Testis (tissue), 5 donors: Measurements from ENCODE around the gene IFIT5. TPM values are rescaled to one million over a fixed set of nuclear protein-coding genes. Genes with fewer than 3 reads are reported as not detected.
A peak's percentile ranks its signal among the peaks of the same experiment; 100 is the strongest.

Experiments used
- DNase-seq: peaks from one replicate; pipeline ENCODE4 v3.0.0-alpha.2; 2019
- H3K27ac ChIP-seq, 2 donors: fragments of 200-600 bp; sonication (generic); one replicate each; pipeline ENCODE4 v1.5.1; 2019
- H3K27me3 ChIP-seq: fragments of 200-600 bp; sonication (generic); one replicate; pipeline ENCODE4 v1.5.1; 2019
- H3K36me3 ChIP-seq: fragments of 200-600 bp; sonication (generic); one replicate; pipeline ENCODE4 v1.5.1; 2017; ENCODE audit warnings: low read depth; ENCODE audit errors: missing control alignments
- H3K4me1 ChIP-seq: fragments of 200-600 bp; sonication (generic); one replicate; pipeline ENCODE4 v1.5.1; 2019
- H3K4me3 ChIP-seq, 2 donors: fragments of 200-600 bp; sonication (generic); one replicate each; pipeline ENCODE4 v1.5.1; 2017 to 2019
- H3K9me3 ChIP-seq: fragments of 200-600 bp; sonication (generic); one replicate; pipeline ENCODE4 v1.5.1; 2017
- CTCF ChIP-seq, 3 experiments: fragments of 450-650 bp in 2 of 3; fragments of 200-600 bp in 1 of 3; sonication (generic) in 1 of 3; IDR thresholded peaks; one replicate each; pipeline ENCODE4 v1.5.1; 2016 to 2019; ENCODE audit warnings: antibody characterized with exemption in 3 of 3, mild to moderate bottlenecking in 2 of 3, moderate library complexity in 1 of 3
- POLR2A ChIP-seq: fragments of 450-650 bp; IDR thresholded peaks from one replicate; pipeline ENCODE4 v1.6.1; 2017; ENCODE audit warnings: antibody characterized with exemption, mild to moderate bottlenecking, moderate library complexity
- WGBS, 2 donors: methylation state at CpG; one replicate each; pipeline ENCODE4 v1.1.5; 2018; 5-methylcytosine and 5-hydroxymethylcytosine counted together
- intact Hi-C: fragments of 100-400 bp; cut with DNase I; formaldehyde crosslinking; loops from one replicate; pipeline ENCODE4 v1.15.1; 2023; ENCODE audit warnings: low total_unique reads
- long read RNA-seq, 2 donors: transcript quantifications; one replicate each; lab custom pipeline, GENCODE V29; 2026
- polyA plus RNA-seq: library from polyadenylated mRNA; stranded (reverse); fragments of 350-450 nt; fragmentation: Illumina TruSeq; extraction: RNeasy Lipid Tissue Mini Kit (QIAGEN cat#74804); gene quantifications from one replicate; pipeline ENCODE4 v1.2.3, GENCODE V29; 2014; ENCODE audit warnings: low read depth, low replicate concordance; ENCODE audit not compliant: insufficient read depth
- total RNA-seq, 2 donors: library from RNA; depleted of rRNA; stranded (reverse); fragments of >200 nt; gene quantifications; one replicate each; pipeline ENCODE4 v1.2.3, GENCODE V29; 2016

IFIT5 gene
- total RNA-seq = 1 to 10 TPM; 8.2 to 9.2 TPM
- polyA plus RNA-seq = 6.9 TPM
- long read RNA-seq, donor 1, full-length matches to known transcripts = 13 of 13 reads
- long read RNA-seq, donor 1, partial matches to known transcripts = 0 of 13 reads
- long read RNA-seq, donor 1, other reads (novel, unspliced or antisense) = 0 of 13 reads
- long read RNA-seq, donor 2, full-length matches to known transcripts = 9 of 9 reads
- long read RNA-seq, donor 2, partial matches to known transcripts = 0 of 9 reads
- long read RNA-seq, donor 2, other reads (novel, unspliced or antisense) = 0 of 9 reads

- Histone ChIP-seq H3K27ac (peak within 1 kb of the TSS; percentile 99), H3K36me3 (no peaks in the 10 kb centered on the region), H3K9me3 (no peaks in the 10 kb centered on the region), H3K4me3 (peak within 1 kb of the TSS; percentile 81 to 94), H3K4me1 (peaks cover 6% of the 10 kb centered on the region), H3K27me3 (no peaks in the 10 kb centered on the region)
- intact Hi-C loops = no loop called here
- WGBS, 2 donors = 0% methylated on average over 48 of the region's 48 CpGs
- peak; percentile 88 for DNase-seq
- TF ChIP-seq POLR2A (peak; percentile 26), CTCF (IDR thresholded peaks at IDR 0.05) (no peak)
Measured at GRCh38 chr10:89414146-89414878, at the start of gene IFIT5. TSS of gene IFIT5 (plus strand) at chr10:89414568. CDS start at chr10:89414799, 231 bp downstream.

GRCh38 chr10:89367529-89367928 is 46.8 kb upstream of the IFIT5 start:
- H3K27ac ChIP-seq = peak overlapping the region in 1 of 2 donors; percentile 70
- H3K4me1 ChIP-seq = peaks cover 13% of the 10 kb centered on the region
- no peaks in the 10 kb centered on the region for H3K36me3 ChIP-seq
- WGBS, 2 donors = 57 to 61% methylated on average over 4 of the region's 4 CpGs
- no peaks in the 10 kb centered on the region for H3K27me3 ChIP-seq
- intact Hi-C loops = no loop called here
- no peaks in the 10 kb centered on the region for H3K9me3 ChIP-seq
- TF ChIP-seq POLR2A = no peak
- DNase-seq = no peak
- H3K4me3 ChIP-seq = no peak overlapping the region

- DNase-seq = no peak
- Histone ChIP-seq H3K4me1 (peaks cover 13% of the 10 kb centered on the region), H3K4me3 (no peak overlapping the region), H3K36me3 (no peaks in the 10 kb centered on the region), H3K27ac (peak overlapping the region in 1 of 2 donors; percentile 70), H3K9me3 (no peaks in the 10 kb centered on the region), H3K27me3 (no peaks in the 10 kb centered on the region)
- TF ChIP-seq POLR2A (no peak), CTCF (IDR thresholded peaks at IDR 0.05) (no peak)
- 75 to 79% methylated on average over 1 of the region's 1 CpG for WGBS, 2 donors
- intact Hi-C loops = no loop called here
Measured at GRCh38 chr10:89368129-89368528, 46.2 kb upstream of the IFIT5 start.

GRCh38 chr10:89369156-89370105 is 44.9 kb upstream of the IFIT5 start:
- H3K27me3 ChIP-seq = no peaks in the 10 kb centered on the region
- peaks cover 22% of the 10 kb centered on the region for H3K4me1 ChIP-seq
- H3K27ac ChIP-seq = no peak overlapping the region
- H3K36me3 ChIP-seq = no peaks in the 10 kb centered on the region
- WGBS, 2 donors = 55 to 66% methylated on average over 5 of the region's 5 CpGs
- no peak overlapping the region for H3K4me3 ChIP-seq
- no peaks in the 10 kb centered on the region for H3K9me3 ChIP-seq
- DNase-seq = no peak
- TF ChIP-seq POLR2A (no peak), CTCF (IDR thresholded peaks at IDR 0.05) (peak in 1 of 3 experiments; percentile 16)
- intact Hi-C loops = no loop called here

- peaks cover 30% of the 10 kb centered on the region for H3K4me1 ChIP-seq
- intact Hi-C loops = no loop called here
Measured at GRCh38 chr10:89371079-89371478, 43.3 kb upstream of the IFIT5 start.

More at GRCh38 chr10:89371079-89371478, 43.3 kb upstream of the IFIT5 start:
- Histone ChIP-seq H3K4me3 (no peak overlapping the region), H3K27me3 (no peaks in the 10 kb centered on the region), H3K27ac (no peak overlapping the region), H3K9me3 (no peaks in the 10 kb centered on the region), H3K36me3 (no peaks in the 10 kb centered on the region)
- no peak for TF ChIP-seq POLR2A
- no peak for TF ChIP-seq CTCF (IDR thresholded peaks at IDR 0.05)
- no peak for DNase-seq
